Motor neuron (in vitro differentiated cells): Measurements from ENCODE around the gene LRRC30. TPM values are rescaled to one million over a fixed set of nuclear protein-coding genes. Genes with fewer than 3 reads are reported as not detected.

Source experiments
- ATAC-seq, 8 experiments: fragments of 200-7000 bp; cut with Tn5 transposase; replicated peaks in 6 of 8; 2 replicates each; pipeline ENCODE4 v1.8.0; 2021; ENCODE audit warnings: mild to moderate bottlenecking in 8 of 8, moderate library complexity in 8 of 8
- H3K27ac ChIP-seq, 2 donors: fragments of 250-450 bp; sonication (Bioruptor Pico); 2 replicates each; pipeline ENCODE4 v1.9.0; 2021; ENCODE audit warnings: antibody characterized with exemption in 2 of 2, mild to moderate bottlenecking in 2 of 2, moderate library complexity in 1 of 2
- H3K4me1 ChIP-seq, 2 donors: fragments of 250-450 bp; sonication (Bioruptor Pico); replicated peaks in 1 of 2; 2 replicates each; pipeline ENCODE4 v1.6.1; 2021; ENCODE audit warnings: antibody characterized with exemption in 2 of 2, mild to moderate bottlenecking in 2 of 2, moderate library complexity in 1 of 2
- H3K4me3 ChIP-seq, 5 donors: fragments of 250-450 bp; sonication (Bioruptor Pico); 2 replicates each; pipeline ENCODE4 v1.9.0; 2021; ENCODE audit warnings: antibody characterized with exemption in 5 of 5, mild to moderate bottlenecking in 5 of 5, moderate library complexity in 4 of 5
- WGBS, 10 experiments: fragments of 450-650 bp; shearing (Covaris generic); methylation state at CpG; one replicate each; pipeline ENCODE4 v1.0.0; 2022; 5-methylcytosine and 5-hydroxymethylcytosine counted together
- in situ Hi-C, 9 experiments: fragments of 400-800 bp; cut with MboI; loops; one replicate each; pipeline ENCODE4 v1.15.0; 2021; ENCODE audit warnings: low sequenced_read_pairs in 9 of 9, low pct_unique_long_range_greater_than_20kb in 2 of 9; ENCODE audit not compliant: unreplicated experiment in 9 of 9
- total RNA-seq, 8 experiments: library from RNA; unstranded; fragments of 300-600 nt; gene quantifications; 2 replicates each; pipeline versions ENCODE4 v1.2.3 to v1.2.4, GENCODE V29; 2022

The LRRC30 gene
- total RNA-seq, 8 experiments from 2014 or later: 0.90 TPM; not detected in 7

- Histone ChIP-seq H3K4me3 (no peak overlapping the region), H3K4me1 (peaks cover 0 to 6% of the 10 kb centered on the region in 2 donors), H3K27ac (no peak overlapping the region)
- in situ Hi-C loops: loop anchor here in 1 of 9 experiments (25.0 kb wide), 1 partner anchor 356 kb away; the partner anchor contains the start of gene PTPRM
- ATAC-seq: no peak
- 5 to 91% (median 77%) methylated on average over 3 to 5 of the region's 6 CpGs; no CpG with 5 or more reads in 1 of the 10 experiments for WGBS, 10 experiments
Observed at GRCh38 chr18:7206217-7206616, 24.7 kb upstream of the LRRC30 start.

- peak in 5 of 8 experiments; percentile 24 to 86 (median 43) for ATAC-seq
- in situ Hi-C loops: loop anchor here in 1 of 9 experiments (25.0 kb wide), 1 partner anchor 355 kb away; the partner anchor contains the start of gene PTPRM
- WGBS, 10 experiments: 47 to 86% (median 70%) methylated on average over 1 to 3 of the region's 4 CpGs; no CpG with 5 or more reads in 1 of the 10 experiments
- Histone ChIP-seq H3K4me1 (peaks cover 0 to under 1% of the 10 kb centered on the region in 2 donors), H3K27ac (no peak overlapping the region), H3K4me3 (no peak overlapping the region)
Observed at GRCh38 chr18:7207366-7207915, 23.4 kb upstream of the LRRC30 start.

GRCh38 chr18:7221424-7222155, 9.3 kb upstream of the LRRC30 start:
- WGBS, 10 experiments: 0 to 29% (median 23%) methylated on average over 1 to 4 of the region's 5 CpGs; no CpG with 5 or more reads in 1 of the 10 experiments
- in situ Hi-C loops: loop anchor here in 1 of 9 experiments (25.0 kb wide), 1 partner anchor 341 kb away; the partner anchor contains the start of gene PTPRM
- H3K4me1 ChIP-seq: peaks cover 0 to 10% of the 10 kb centered on the region in 2 donors
- peak; percentile 78 to 100 (median 91) for ATAC-seq
- H3K4me3 ChIP-seq: no peak overlapping the region
- no peak overlapping the region for H3K27ac ChIP-seq

GRCh38 chr18:7224198-7224597, 6.7 kb upstream of the LRRC30 start:
- 0 to 83% (median 45%) methylated on average over 1 to 3 of the region's 3 CpGs; no CpG with 5 or more reads in 5 of the 10 experiments for WGBS, 10 experiments
- no peak for ATAC-seq

GRCh38 chr18:7232218-7232617, 1.3 kb downstream of the LRRC30 start:
- H3K4me1 ChIP-seq: no peaks in the 10 kb centered on the region
- in situ Hi-C loops: loop anchor here in 1 of 9 experiments (25.0 kb wide), 1 partner anchor 105 kb away; no protein-coding TSS in a partner anchor
- 0 to 93% (median 70%) methylated on average over 1 to 3 of the region's 3 CpGs; no CpG with 5 or more reads in 3 of the 10 experiments for WGBS, 10 experiments

More at GRCh38 chr18:7224198-7224597, 6.7 kb upstream of the LRRC30 start:
- Histone ChIP-seq H3K4me3 (no peak overlapping the region), H3K27ac (no peak overlapping the region), H3K4me1 (peaks cover 0 to 10% of the 10 kb centered on the region in 2 donors)
- in situ Hi-C loops: loop anchor here in 1 of 9 experiments (25.0 kb wide), 1 partner anchor 338 kb away; the partner anchor contains the start of gene PTPRM

GRCh38 chr18:7233134-7233810, 2.4 kb downstream of the LRRC30 start:
- Histone ChIP-seq H3K27ac (no peak overlapping the region), H3K4me3 (no peak overlapping the region), H3K4me1 (no peaks in the 10 kb centered on the region)
- ATAC-seq: no peak
- 17 to 100% (median 94%) methylated on average over 1 to 8 of the region's 8 CpGs; no CpG with 5 or more reads in 1 of the 10 experiments for WGBS, 10 experiments
- in situ Hi-C loops: loop anchor here in 1 of 9 experiments (25.0 kb wide), 1 partner anchor 104 kb away; no protein-coding TSS in a partner anchor

More at GRCh38 chr18:7232218-7232617, 1.3 kb downstream of the LRRC30 start:
- H3K4me3 ChIP-seq: no peak overlapping the region
- no peak for ATAC-seq
- no peak overlapping the region for H3K27ac ChIP-seq

- in situ Hi-C loops: loop anchor here in 1 of 9 experiments (25.0 kb wide), 1 partner anchor 103 kb away; no protein-coding TSS in a partner anchor
- no peak for ATAC-seq
- no peak overlapping the region for H3K27ac ChIP-seq
- 86 to 100% (median 92%) methylated on average over 1 to 5 of the region's 6 CpGs; no CpG with 5 or more reads in 4 of the 10 experiments for WGBS, 10 experiments
- H3K4me1 ChIP-seq: no peaks in the 10 kb centered on the region
- H3K4me3 ChIP-seq: no peak overlapping the region
Observed at GRCh38 chr18:7234091-7234490, 3.2 kb downstream of the LRRC30 start.

- no peaks in the 10 kb centered on the region for H3K4me1 ChIP-seq
- 0 to 87% (median 69%) methylated on average over 1 to 4 of the region's 4 CpGs; no CpG with 5 or more reads in 4 of the 10 experiments for WGBS, 10 experiments
- ATAC-seq: no peak
- no peak overlapping the region for H3K4me3 ChIP-seq
- in situ Hi-C loops: loop anchor here in 1 of 9 experiments (25.0 kb wide), 1 partner anchor 102 kb away; no protein-coding TSS in a partner anchor
- H3K27ac ChIP-seq: no peak overlapping the region
Observed at GRCh38 chr18:7234956-7235355, 4.1 kb downstream of the LRRC30 start.

GRCh38 chr18:7236072-7236471, 5.2 kb downstream of the LRRC30 start:
- 25 to 91% (median 76%) methylated on average over 1 to 2 of the region's 2 CpGs for WGBS, 10 experiments
- in situ Hi-C loops: loop anchor here in 1 of 9 experiments (25.0 kb wide), 1 partner anchor 101 kb away; no protein-coding TSS in a partner anchor
- Histone ChIP-seq H3K4me1 (no peaks in the 10 kb centered on the region), H3K27ac (no peak overlapping the region), H3K4me3 (no peak overlapping the region)
- peak in 2 of 8 experiments; percentile 36 to 67 for ATAC-seq

GRCh38 chr18:7236933-7237332, 6.0 kb downstream of the LRRC30 start:
- in situ Hi-C loops: loop anchor here in 1 of 9 experiments (25.0 kb wide), 1 partner anchor 100 kb away; no protein-coding TSS in a partner anchor
- H3K4me3 ChIP-seq: no peak overlapping the region
- WGBS, 10 experiments: 0 to 100% (median 80%) methylated on average over 1 to 5 of the region's 8 CpGs; no CpG with 5 or more reads in 1 of the 10 experiments
- H3K27ac ChIP-seq: no peak overlapping the region
- H3K4me1 ChIP-seq: no peaks in the 10 kb centered on the region
- peak in 5 of 8 experiments; percentile 12 to 90 (median 65) for ATAC-seq

GRCh38 chr18:7237673-7238272, 6.9 kb downstream of the LRRC30 start:
- Histone ChIP-seq H3K4me3 (no peak overlapping the region), H3K4me1 (no peaks in the 10 kb centered on the region), H3K27ac (no peak overlapping the region)
- peak in 2 of 8 experiments; percentile 47 to 72 for ATAC-seq
- in situ Hi-C loops: loop anchor here in 1 of 9 experiments (25.0 kb wide), 1 partner anchor 100 kb away; no protein-coding TSS in a partner anchor
- 40 to 92% (median 89%) methylated on average over 2 to 4 of the region's 6 CpGs; no CpG with 5 or more reads in 3 of the 10 experiments for WGBS, 10 experiments

- Histone ChIP-seq H3K4me1 (no peaks in the 10 kb centered on the region), H3K4me3 (no peak overlapping the region), H3K27ac (no peak overlapping the region)
- WGBS, 10 experiments: 22 to 93% (median 89%) methylated on average over 2 to 4 of the region's 4 CpGs; no CpG with 5 or more reads in 2 of the 10 experiments
- in situ Hi-C loops: loop anchor here in 1 of 9 experiments (25.0 kb wide), 1 partner anchor 94 kb away; no protein-coding TSS in a partner anchor
- ATAC-seq: no peak
Observed at GRCh38 chr18:7242926-7243325, 12.0 kb downstream of the LRRC30 start.
